K562 (cell line): ENCODE results near the gene SEMA6B. TPM values are rescaled to one million over a fixed set of nuclear protein-coding genes. Genes with fewer than 3 reads are reported as not detected.

Experiments
- ATAC-seq: fragments of 200-7000 bp; cut with Tn5 transposase; 3 replicates; pipeline ENCODE4 v1.9.1; 2020; ENCODE audit warnings: moderate library complexity
- BruUV-seq: library from RNA; stranded (reverse); fragments of 400-500 nt; replicated peaks from 2 replicates; lab custom pipeline; 2021; lab: Mats Ljungman, UMichigan
- CTCF ChIA-PET: fragments of 300-600 bp; formaldehyde crosslinking; extraction: SDS; loops from one replicate; lab custom pipeline; 2021; ENCODE audit warnings: low intra/inter-chr PET ratio; lab: Yijun Ruan, JAX
- POLR2A ChIA-PET: fragments of 300-600, 350-650 bp; sonication (Branson Sonifier 250); formaldehyde crosslinking; extraction: SDS; loops from one replicate; lab custom pipeline; 2021; ENCODE audit warnings: antibody characterized with exemption, inconsistent platforms; lab: Yijun Ruan, JAX
- DNase-seq, 4 experiments: peaks; one replicate each; pipeline versions ENCODE4 v3.0.0 to v3.0.0-alpha.2; 2011 to 2018; ENCODE audit warnings: low spot score in 3 of 4, mixed read lengths in 3 of 4; ENCODE audit errors: extremely low read depth in 1 of 4
- FAIRE-seq: peaks from 2 replicates; lab custom pipeline; 2011; peaks lifted over from hg19 to GRCh38; lab: Jason Lieb, UNC
- H2AFZ ChIP-seq: 2 replicates; pipeline ENCODE4 v1.6.0; 2011; ENCODE audit warnings: low read depth, low read length, control low read depth, inconsistent platforms
- H3K27ac ChIP-seq: fragments of 200-600 bp; 3 replicates; pipeline ENCODE4 v1.8.0; 2011; ENCODE audit warnings: low read depth, mild to moderate bottlenecking, control low read depth, inconsistent platforms, low read length, moderate library complexity, mixed read lengths; ENCODE audit errors: extremely low read depth
- H3K27me3 ChIP-seq, 2 experiments: fragments of 300-600 bp in 1 of 2; 2 replicates in 1 of 2; 3 replicates in 1 of 2; pipeline versions ENCODE4 v1.6.0 to v1.8.0; 2011; ENCODE audit warnings: inconsistent platforms in 2 of 2, low read length in 2 of 2, mild to moderate bottlenecking in 1 of 2, mixed read lengths in 1 of 2, moderate library complexity in 1 of 2; ENCODE audit not compliant: control insufficient read depth in 2 of 2, insufficient read depth in 2 of 2
- H3K36me3 ChIP-seq: fragments of 300-600 bp; 3 replicates; pipeline ENCODE4 v1.8.0; 2011; ENCODE audit warnings: mild to moderate bottlenecking, low read length, inconsistent platforms; ENCODE audit not compliant: control insufficient read depth, insufficient read depth
- H3K4me1 ChIP-seq, 2 experiments: fragments of 200-600 bp in 1 of 2; replicated peaks in 1 of 2; 2 replicates in 1 of 2; 3 replicates in 1 of 2; pipeline versions ENCODE4 v1.5.1 to v1.8.0; 2011; ENCODE audit warnings: inconsistent platforms in 2 of 2, low read length in 2 of 2, mild to moderate bottlenecking in 1 of 2, mixed read lengths in 1 of 2, moderate library complexity in 1 of 2; ENCODE audit not compliant: control insufficient read depth in 2 of 2, insufficient read depth in 2 of 2
- H3K4me2 ChIP-seq: 2 replicates; pipeline ENCODE4 v1.6.1; 2011; ENCODE audit warnings: low read length, control low read depth, inconsistent platforms, mixed read lengths; ENCODE audit not compliant: insufficient read depth
- H3K4me3 ChIP-seq: fragments of 200-600 bp; sonication (generic), shearing (Covaris generic); 2 replicates; pipeline ENCODE4 v1.5.1; 2016; ENCODE audit warnings: control low read depth, inconsistent platforms
- H3K79me2 ChIP-seq: fragments of 200-600 bp; 3 replicates; pipeline ENCODE4 v1.8.0; 2011; ENCODE audit warnings: low read length, inconsistent platforms; ENCODE audit not compliant: control insufficient read depth, insufficient read depth
- H3K9ac ChIP-seq, 2 experiments: 2 replicates each; pipeline versions ENCODE4 v1.6.0 to v1.6.1; 2011; ENCODE audit warnings: low read depth in 2 of 2, low read length in 2 of 2, control low read depth in 1 of 2, inconsistent platforms in 1 of 2, mild to moderate bottlenecking in 1 of 2, mixed read lengths in 1 of 2; ENCODE audit not compliant: insufficient read depth in 1 of 2
- H3K9me1 ChIP-seq: one replicate; pipeline ENCODE4 v1.6.0; 2011; ENCODE audit warnings: inconsistent platforms, mild to moderate bottlenecking, low read length, moderate library complexity; ENCODE audit not compliant: control insufficient read depth, insufficient read depth
- H3K9me3 ChIP-seq: replicated peaks from 2 replicates; pipeline ENCODE4 v1.5.1; 2011; ENCODE audit warnings: low read depth, low read length, inconsistent platforms; ENCODE audit not compliant: control insufficient read depth, insufficient read depth
- H4K20me1 ChIP-seq: replicated peaks from 2 replicates; pipeline ENCODE4 v1.6.1; 2011; ENCODE audit warnings: low read length, inconsistent platforms, mixed read lengths; ENCODE audit not compliant: control insufficient read depth, insufficient read depth
- CCAR2 ChIP-seq: fragments of 200-400 bp; formaldehyde crosslinking; IDR thresholded peaks from 2 replicates; pipeline ENCODE4 v1.6.1; 2017; ENCODE audit warnings: mild to moderate bottlenecking, low read depth, low read length
- CREBBP ChIP-seq: IDR thresholded peaks from one replicate; pipeline ENCODE4 v1.6.1; 2012; ENCODE audit warnings: low read depth, mild to moderate bottlenecking, control low read depth, inconsistent platforms, low read length
- NRF1 ChIP-seq, 2 experiments: fragments of 450-650 bp; IDR thresholded peaks in 1 of 2; conservative IDR thresholded peaks in 1 of 2; 2 replicates each; pipeline ENCODE4 v1.6.1; 2014; ENCODE audit warnings: mild to moderate bottlenecking in 2 of 2
- PTBP1 ChIP-seq: fragments of 200-400 bp; formaldehyde crosslinking; IDR thresholded peaks from 2 replicates; pipeline ENCODE4 v1.6.1; 2017; ENCODE audit warnings: low read depth, low read length
- RBM25 ChIP-seq: fragments of 200-400 bp; formaldehyde crosslinking; IDR thresholded peaks from 2 replicates; pipeline ENCODE4 v1.6.1; 2018; ENCODE audit warnings: low read length, low read depth, moderate library complexity; ENCODE audit not compliant: severe bottlenecking
- TAF1 ChIP-seq: IDR thresholded peaks from 2 replicates; pipeline ENCODE4 v1.6.1; 2011; ENCODE audit warnings: mild to moderate bottlenecking, low read length, moderate library complexity; ENCODE audit not compliant: insufficient read depth, control insufficient read depth, severe bottlenecking; ENCODE audit errors: extremely low read depth
- ZBTB17 ChIP-seq: fragments of 450-650 bp; formaldehyde crosslinking; IDR thresholded peaks from 2 replicates; pipeline ENCODE4 v1.4.0; 2020; ENCODE audit warnings: mild to moderate bottlenecking
- ZBTB7A ChIP-seq: IDR thresholded peaks from 2 replicates; pipeline ENCODE4 v1.6.1; 2011; ENCODE audit warnings: low read depth, mild to moderate bottlenecking, low read length, moderate library complexity, borderline replicate concordance; ENCODE audit not compliant: control insufficient read depth
- ZNF830 ChIP-seq: fragments of 250-450 bp; sonication (Bioruptor Pico); IDR thresholded peaks from 2 replicates; pipeline ENCODE4 v1.5.0; 2021; ENCODE audit warnings: mild to moderate bottlenecking
- WGBS: fragments of 100-300 bp; shearing (Covaris generic); methylation state at CpG from one replicate; pipeline ENCODE4 v1.1.6; 2016; ENCODE audit warnings: low coverage, mixed read lengths; ENCODE audit not compliant: insufficient coverage; ENCODE audit errors: missing lambda C conversion rate; 5-methylcytosine and 5-hydroxymethylcytosine counted together
- in situ Hi-C: fragments of 300-500 bp; cut with MboI; formaldehyde crosslinking; loops from 4 replicates; pipeline ENCODE4 v1.15.0; 2018; ENCODE audit warnings: inconsistent platforms, mixed read lengths
- intact Hi-C: fragments of 100-400 bp; cut with micrococcal nuclease; formaldehyde crosslinking; loops from 2 replicates; pipeline ENCODE4 v1.14.2; 2022
- polyA plus RNA-seq, 8 experiments: library from polyadenylated mRNA; depleted of rRNA in 4 of 8; stranded (reverse) in 5 of 8; unstranded in 3 of 8; fragments of >200 nt; fragmentation: Nextera tagmentation in 2 of 8; fragmentation: Illumina TruSeq in 1 of 8; extraction: Ambion mirVana in 2 of 8; extraction: Trizol in 1 of 8; gene quantifications; 2 replicates each; pipeline versions ENCODE4 v1.2.1 to v1.2.3, GENCODE V29; 2011 to 2014; ENCODE audit warnings: inconsistent platforms in 1 of 8, missing spikeins in 1 of 8
- total RNA-seq, 7 experiments: library from RNA; depleted of rRNA in 6 of 7; stranded (reverse); fragments of >200 nt in 6 of 7; fragmentation: Illumina TruSeq in 2 of 7; extraction: Trizol in 2 of 7; gene quantifications; 2 replicates each; pipeline versions ENCODE4 v1.2.1 to v1.2.3, GENCODE V29; 2011 to 2021; ENCODE audit warnings: low replicate concordance in 1 of 7
- TF ChIP-seq, protein P1 (sequence below): sonication (generic); formaldehyde crosslinking; IDR thresholded peaks from 2 replicates; pipeline ENCODE4 v1.8.1; 2023; ENCODE audit warnings: mild to moderate bottlenecking, missing genetic modification reagents

SEMA6B gene
- total and polyA plus RNA-seq, 9 of the 15 experiments (the other 6 are each of a cell fraction or from before 2014, with no cell fraction given) = 0.65 to 4.6 (median 2.5) TPM; not detected in 2

- TF ChIP-seq RBM25 (peak; percentile 66), PTBP1 (0 out of 2 replicates have a peak, but pooled peaks have one; percentile 73)
Measured at GRCh38 chr19:4547303-4548237, 11.9 kb downstream of the SEMA6B start (continued).

DNA sequence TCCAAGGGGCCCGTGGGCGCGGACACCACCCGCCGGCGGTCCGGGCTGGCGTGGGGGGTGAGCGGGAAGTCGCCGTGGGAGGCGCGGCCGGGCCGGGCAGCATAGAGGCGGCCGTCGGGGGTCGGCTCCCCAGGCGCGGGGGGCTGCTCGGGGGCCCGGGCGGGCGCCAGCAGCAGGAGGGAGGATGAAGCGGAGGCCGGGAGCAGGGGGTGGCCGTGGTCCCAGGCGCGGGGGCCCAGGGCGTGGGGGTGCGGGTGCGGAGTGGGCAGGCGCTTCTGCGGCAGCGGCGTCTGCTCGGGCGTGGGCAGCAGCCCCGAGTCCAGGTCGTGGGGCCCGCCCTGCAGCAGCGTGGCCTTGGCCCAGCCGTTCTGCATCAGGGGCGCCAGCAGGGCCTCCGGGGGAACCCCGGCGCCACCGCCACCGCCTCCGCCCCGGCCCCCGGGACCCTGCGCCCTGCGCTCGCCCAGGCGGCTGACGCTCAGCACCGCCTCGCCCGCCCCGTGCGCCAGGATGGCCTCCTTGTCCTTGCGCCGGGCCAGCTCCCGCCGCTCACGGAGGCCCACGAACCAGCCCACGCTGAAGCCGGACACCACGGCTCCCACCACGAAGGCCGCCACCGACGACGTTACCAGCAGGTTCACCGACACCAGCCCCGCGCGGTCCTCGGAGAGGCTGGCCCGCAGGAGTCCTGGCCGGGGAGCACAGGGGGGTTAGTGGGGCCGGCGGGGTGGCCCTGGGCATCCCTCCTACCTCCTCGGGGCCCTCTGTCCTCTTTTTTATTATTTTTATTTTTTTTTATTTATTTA is 15.4 kb downstream of the SEMA6B start:
- Histone ChIP-seq H3K27me3 (no peaks in the 10 kb centered on the region), H3K27ac (no peak overlapping the region), H3K79me2 (peaks cover 23% of the 10 kb centered on the region; the same call in 2 of the 3 replicates), H3K4me1 (peaks cover 7 to 39% of the 10 kb centered on the region in 2 experiments; a peak in 4 of 5 replicates), H3K4me2 (no peak overlapping the region), H3K4me3 (no peak overlapping the region), H3K9me1 (no peaks in the 10 kb centered on the region), H3K9me3 (no peaks in the 10 kb centered on the region), H2AFZ (no peak overlapping the region), H3K9ac (no peak overlapping the region), H4K20me1 (no peaks in the 10 kb centered on the region), H3K36me3 (no peaks in the 10 kb centered on the region)
- ATAC-seq = no peak
- no peak for FAIRE-seq
- in situ Hi-C loops = no loop called here
- ChIA-PET POLR2A (no interaction called here), CTCF (no interaction called here)
- intact Hi-C loops = no loop called here
- 90% methylated on average over 11 of the region's 87 CpGs for WGBS
- no TSS peak for BruUV-seq
- DNase-seq = no peak
- TF ChIP-seq ZNF830 (CRISPR knock-in tag) = no peak
- TF ChIP-seq NRF1 (conservative IDR thresholded peaks at IDR 0.05 in 1 of 2, IDR thresholded peaks at IDR 0.05 in 1 of 2) = no peak
- no peak for TF ChIP-seq TAF1
- TF ChIP-seq CREBBP = no peak
- no peak for TF ChIP-seq CCAR2
- TF ChIP-seq ZBTB7A = peak; percentile 29; the same call in 1 of the 2 replicates
- TF ChIP-seq, protein P1, sequence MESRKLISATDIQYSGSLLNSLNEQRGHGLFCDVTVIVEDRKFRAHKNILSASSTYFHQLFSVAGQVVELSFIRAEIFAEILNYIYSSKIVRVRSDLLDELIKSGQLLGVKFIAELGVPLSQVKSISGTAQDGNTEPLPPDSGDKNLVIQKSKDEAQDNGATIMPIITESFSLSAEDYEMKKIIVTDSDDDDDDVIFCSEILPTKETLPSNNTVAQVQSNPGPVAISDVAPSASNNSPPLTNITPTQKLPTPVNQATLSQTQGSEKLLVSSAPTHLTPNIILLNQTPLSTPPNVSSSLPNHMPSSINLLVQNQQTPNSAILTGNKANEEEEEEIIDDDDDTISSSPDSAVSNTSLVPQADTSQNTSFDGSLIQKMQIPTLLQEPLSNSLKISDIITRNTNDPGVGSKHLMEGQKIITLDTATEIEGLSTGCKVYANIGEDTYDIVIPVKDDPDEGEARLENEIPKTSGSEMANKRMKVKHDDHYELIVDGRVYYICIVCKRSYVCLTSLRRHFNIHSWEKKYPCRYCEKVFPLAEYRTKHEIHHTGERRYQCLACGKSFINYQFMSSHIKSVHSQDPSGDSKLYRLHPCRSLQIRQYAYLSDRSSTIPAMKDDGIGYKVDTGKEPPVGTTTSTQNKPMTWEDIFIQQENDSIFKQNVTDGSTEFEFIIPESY (CRISPR knock-in tag) = peak; percentile 81
- TF ChIP-seq ZBTB17 (CRISPR knock-in tag) = no peak
